Mononuclear cell (primary cell): ENCODE results near the gene ADCK1. TPM values are rescaled to one million over a fixed set of nuclear protein-coding genes. Genes with fewer than 3 reads are reported as not detected.
"Not testable (repeated sequence)": the region's sequence is repeated elsewhere in the genome, so short reads cannot be mapped to it uniquely, and the experiment has no call there.

Experiments used
- H3K27me3 ChIP-seq: 2 replicates; pipeline ENCODE4 v1.6.0; 2011; ENCODE audit warnings: low read length, control low read depth; ENCODE audit not compliant: insufficient read depth
- H3K4me1 ChIP-seq: 2 replicates; pipeline ENCODE4 v1.5.1; 2011; ENCODE audit warnings: mild to moderate bottlenecking, low read length, control low read depth; ENCODE audit not compliant: insufficient read depth
- H3K4me3 ChIP-seq: 2 replicates; pipeline ENCODE4 v1.5.1; 2011; ENCODE audit warnings: mild to moderate bottlenecking, low read length, moderate library complexity
- H3K9me3 ChIP-seq: 2 replicates; pipeline ENCODE4 v1.5.1; 2011; ENCODE audit warnings: low read depth, mild to moderate bottlenecking, control low read depth, low read length
- total RNA-seq: library from RNA; depleted of rRNA; stranded (reverse); fragments of >200 nt; gene quantifications from one replicate; pipeline ENCODE4 v1.2.3, GENCODE V29; 2012

Gene ADCK1
- total RNA-seq, 1 donor = 1.4 TPM

- Histone ChIP-seq H3K4me1 (peaks cover 1% of the 10 kb centered on the region), H3K27me3 (no peaks in the 10 kb centered on the region), H3K9me3 (no peaks in the 10 kb centered on the region), H3K4me3 (no peak overlapping the region)
Observed at GRCh38 chr14:77794357-77794756, 5.6 kb upstream of the ADCK1 start.

DNA sequence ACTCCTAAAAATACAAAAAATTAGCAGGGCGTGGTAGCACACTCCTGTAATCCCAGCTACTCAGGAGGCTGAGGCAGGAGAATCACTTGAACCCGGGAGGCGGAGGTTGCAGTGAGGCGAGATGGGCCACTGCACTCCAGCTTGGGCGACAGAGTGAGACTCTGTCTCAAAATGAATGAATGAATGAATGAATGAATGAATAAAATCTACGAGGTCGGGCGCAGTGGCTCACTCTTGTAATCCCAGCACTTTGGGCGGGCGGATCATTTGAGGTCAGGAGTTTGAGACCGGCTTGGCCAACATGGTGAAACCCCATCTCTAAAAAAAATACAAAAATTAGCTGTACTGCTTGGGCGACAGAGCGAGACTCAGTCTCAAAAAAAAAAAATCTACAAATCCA, 453 bp upstream of the ADCK1 start:
- H3K9me3 ChIP-seq, H3K27me3 ChIP-seq: not testable (repeated sequence)
- Histone ChIP-seq H3K4me1 (peaks cover 15% of the 10 kb centered on the region), H3K4me3 (peak overlapping the region; percentile 82)

GRCh38 chr14:77800814-77801213, 905 bp downstream of the ADCK1 start:
- no peak overlapping the region for H3K4me3 ChIP-seq
- no peaks in the 10 kb centered on the region for H3K9me3 ChIP-seq
- peaks cover 15% of the 10 kb centered on the region for H3K4me1 ChIP-seq
- no peaks in the 10 kb centered on the region for H3K27me3 ChIP-seq

DNA sequence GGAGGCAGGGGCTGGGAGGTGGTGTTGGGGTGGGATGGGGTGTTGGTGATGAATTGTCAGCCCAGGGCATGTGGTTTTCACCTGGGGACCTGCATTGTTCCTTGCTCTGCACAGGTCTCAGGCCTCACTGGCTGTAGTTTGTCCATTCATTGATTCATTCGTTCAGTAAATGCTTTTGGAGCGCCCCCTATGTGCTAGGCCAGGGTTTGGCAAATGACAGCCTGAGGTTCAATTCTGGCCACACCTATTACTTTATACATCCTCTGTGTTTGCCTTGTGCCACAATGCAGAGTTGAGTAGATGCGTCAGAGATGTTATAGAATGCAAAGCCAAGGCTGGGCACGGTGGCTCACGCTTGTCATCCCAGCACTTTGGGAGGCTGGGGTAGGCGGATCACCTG, 4.7 kb downstream of the ADCK1 start:
- Histone ChIP-seq H3K4me1 (peaks cover 11% of the 10 kb centered on the region), H3K4me3 (no peak overlapping the region), H3K27me3 (no peaks in the 10 kb centered on the region), H3K9me3 (no peaks in the 10 kb centered on the region)

DNA sequence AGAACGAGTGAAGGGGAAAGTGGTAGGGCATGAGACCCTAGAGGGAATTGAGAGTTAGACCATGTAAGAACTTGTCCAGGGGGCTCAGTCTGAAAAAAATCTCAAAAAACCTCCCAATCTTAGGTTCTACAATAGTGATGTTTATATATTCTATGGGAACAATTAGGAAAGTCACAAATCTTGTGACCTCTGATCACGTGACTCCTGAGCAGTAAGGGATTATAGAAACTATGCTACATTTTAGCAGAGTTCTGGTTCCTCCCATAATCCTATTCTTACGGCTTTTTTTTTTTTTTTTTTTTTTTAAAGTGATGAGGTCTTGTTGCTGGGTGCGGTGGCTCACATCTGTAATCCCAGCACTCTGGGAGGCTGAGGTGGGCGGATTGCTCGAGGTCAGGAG, 5.8 kb downstream of the ADCK1 start:
- H3K27me3 ChIP-seq = no peaks in the 10 kb centered on the region
- H3K4me1 ChIP-seq = peaks cover 4% of the 10 kb centered on the region
- H3K9me3 ChIP-seq = no peaks in the 10 kb centered on the region
- no peak overlapping the region for H3K4me3 ChIP-seq

- Histone ChIP-seq H3K4me1 (no peaks in the 10 kb centered on the region), H3K9me3 (no peaks in the 10 kb centered on the region), H3K4me3 (no peak overlapping the region), H3K27me3 (no peaks in the 10 kb centered on the region)
Observed at GRCh38 chr14:77808250-77808649, 8.3 kb downstream of the ADCK1 start.

DNA sequence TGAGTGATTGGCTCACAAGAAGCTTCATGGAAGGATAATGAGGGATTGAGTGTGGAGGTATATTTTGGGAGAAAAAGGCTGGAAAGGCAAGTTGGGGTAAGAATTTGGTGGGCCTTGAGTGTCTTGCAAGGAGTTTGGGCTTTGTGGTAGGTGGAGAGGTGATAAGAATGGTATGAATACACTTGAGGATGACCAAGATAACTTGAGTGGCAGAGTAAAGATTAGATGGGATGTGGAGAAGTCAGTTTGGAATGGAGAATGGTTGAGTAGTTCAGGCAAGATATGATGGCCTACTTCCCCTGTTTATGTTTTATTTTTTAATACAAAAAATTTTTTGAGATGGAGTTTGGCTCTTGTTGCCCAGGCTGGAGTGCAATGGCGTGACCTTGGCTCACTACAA, 9.1 kb downstream of the ADCK1 start:
- Histone ChIP-seq H3K4me3 (no peak overlapping the region), H3K4me1 (no peaks in the 10 kb centered on the region), H3K27me3 (no peaks in the 10 kb centered on the region), H3K9me3 (no peaks in the 10 kb centered on the region)

DNA sequence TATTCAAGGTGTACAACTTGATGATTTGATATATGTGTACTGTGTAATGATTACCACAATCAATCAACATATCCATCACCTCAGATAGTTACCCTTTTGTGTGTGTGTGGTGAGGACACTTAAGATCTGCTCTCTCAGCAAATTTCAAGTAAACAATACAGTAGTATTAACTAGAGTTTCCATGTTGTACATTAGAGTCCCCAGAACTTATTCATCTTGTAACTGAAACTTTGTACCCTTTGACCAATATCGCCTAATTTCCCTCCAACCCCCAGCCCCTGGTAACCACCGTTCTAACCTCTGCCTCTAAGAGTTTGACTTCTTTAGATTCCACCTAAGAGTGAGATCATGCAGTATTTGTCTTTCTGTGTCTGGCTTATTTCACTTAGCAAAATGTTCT, 12.1 kb downstream of the ADCK1 start:
- Histone ChIP-seq H3K4me3 (no peak overlapping the region), H3K4me1 (no peaks in the 10 kb centered on the region)

DNA sequence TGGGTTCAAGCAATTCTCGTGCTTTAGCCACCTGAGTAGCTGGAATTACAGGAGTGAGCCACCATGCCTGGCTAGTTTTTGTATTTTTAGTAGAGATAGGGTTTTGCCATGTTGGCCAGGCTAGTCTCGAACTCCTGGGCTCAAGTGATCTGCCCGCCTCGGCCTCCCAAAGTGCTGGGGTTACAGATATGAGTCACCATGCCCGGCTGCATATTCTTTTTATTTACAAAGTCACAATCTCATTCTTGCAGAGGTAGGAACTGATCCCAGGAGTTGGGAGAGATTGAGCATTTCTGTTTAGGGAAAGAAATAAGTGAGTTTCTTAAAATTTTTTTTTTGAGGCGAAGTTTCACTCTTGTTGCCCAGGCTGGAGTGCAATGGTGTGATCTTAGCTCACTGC, 12.8 kb downstream of the ADCK1 start:
- not testable (repeated sequence) for H3K4me3 ChIP-seq, H3K27me3 ChIP-seq, H3K4me1 ChIP-seq, H3K9me3 ChIP-seq

More for the DNA sequence above, 12.1 kb downstream of the ADCK1 start:
- no peaks in the 10 kb centered on the region for H3K27me3 ChIP-seq
- no peaks in the 10 kb centered on the region for H3K9me3 ChIP-seq

DNA sequence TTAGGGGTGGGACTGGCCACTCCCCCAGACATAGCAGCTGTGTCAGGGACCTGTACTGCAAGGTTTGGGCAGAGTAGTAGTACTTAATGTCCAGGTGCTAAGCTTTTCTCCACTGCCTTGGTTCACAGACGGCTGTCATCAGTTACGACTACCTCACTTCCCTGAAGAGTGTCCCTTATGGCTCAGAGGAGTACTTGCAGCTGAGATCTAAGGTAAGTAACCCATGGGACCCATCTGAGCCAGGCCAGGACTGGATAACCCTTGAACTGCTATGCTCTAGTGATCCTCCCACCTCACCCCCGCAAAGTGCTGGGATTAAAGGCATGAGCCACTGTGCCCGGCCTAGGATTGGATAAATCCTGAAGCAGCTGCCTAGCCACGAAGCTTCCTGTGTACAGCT, 22.4 kb downstream of the ADCK1 start:
- no peaks in the 10 kb centered on the region for H3K9me3 ChIP-seq
- no peak overlapping the region for H3K4me3 ChIP-seq
- H3K4me1 ChIP-seq = no peaks in the 10 kb centered on the region
- no peaks in the 10 kb centered on the region for H3K27me3 ChIP-seq

GRCh38 chr14:77822741-77823140, 22.8 kb downstream of the ADCK1 start:
- Histone ChIP-seq H3K27me3 (no peaks in the 10 kb centered on the region), H3K4me1 (no peaks in the 10 kb centered on the region), H3K4me3 (no peak overlapping the region), H3K9me3 (no peaks in the 10 kb centered on the region)

DNA sequence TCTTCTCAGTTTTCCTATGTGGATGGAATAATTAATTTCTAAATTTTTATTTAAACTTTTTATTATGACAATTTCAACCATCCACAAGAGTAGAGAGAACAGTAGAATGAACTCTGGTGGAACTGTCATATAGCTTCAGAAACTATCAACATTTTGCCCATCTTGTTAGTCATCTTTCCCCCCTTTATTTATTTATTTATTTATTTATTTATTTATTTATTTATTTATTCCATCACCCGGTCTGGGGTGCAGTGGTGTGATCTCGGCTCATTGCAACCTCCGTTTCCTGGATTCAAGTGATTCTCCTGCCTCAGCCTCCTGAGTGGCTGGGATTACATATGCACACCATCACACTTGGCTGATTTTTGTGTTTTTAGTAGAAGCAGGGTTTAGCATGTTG, 23.5 kb downstream of the ADCK1 start:
- Histone ChIP-seq H3K9me3 (no peaks in the 10 kb centered on the region), H3K4me1 (no peaks in the 10 kb centered on the region), H3K27me3 (no peaks in the 10 kb centered on the region), H3K4me3 (no peak overlapping the region)

- Histone ChIP-seq H3K9me3 (no peaks in the 10 kb centered on the region), H3K4me3 (no peak overlapping the region)
Observed at GRCh38 chr14:77825895-77826519, 26.1 kb downstream of the ADCK1 start.

DNA sequence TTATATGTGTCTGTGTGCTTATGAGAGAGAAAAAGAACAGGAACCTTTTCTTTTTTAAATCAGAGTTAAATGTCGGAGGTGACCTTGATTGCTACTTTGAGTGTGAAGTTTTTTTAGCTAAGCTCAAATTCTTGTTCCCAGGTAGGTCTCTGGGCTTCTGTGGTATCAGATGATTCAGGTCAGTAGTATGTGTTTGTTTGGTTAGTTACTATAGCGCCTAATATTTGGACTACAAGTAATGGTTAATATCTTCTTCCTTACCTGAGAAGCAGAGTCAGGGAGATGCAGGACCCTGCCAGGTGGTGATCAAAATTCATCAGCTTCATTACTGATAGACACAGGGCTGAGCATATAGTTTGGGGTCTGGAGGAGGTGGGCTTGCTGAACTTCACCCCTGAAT, 30.8 kb downstream of the ADCK1 start:
- no peaks in the 10 kb centered on the region for H3K9me3 ChIP-seq
- H3K27me3 ChIP-seq = no peaks in the 10 kb centered on the region
- H3K4me3 ChIP-seq = no peak overlapping the region
- H3K4me1 ChIP-seq = no peaks in the 10 kb centered on the region

More at GRCh38 chr14:77825895-77826519, 26.1 kb downstream of the ADCK1 start:
- Histone ChIP-seq H3K27me3 (no peaks in the 10 kb centered on the region), H3K4me1 (no peaks in the 10 kb centered on the region)

DNA sequence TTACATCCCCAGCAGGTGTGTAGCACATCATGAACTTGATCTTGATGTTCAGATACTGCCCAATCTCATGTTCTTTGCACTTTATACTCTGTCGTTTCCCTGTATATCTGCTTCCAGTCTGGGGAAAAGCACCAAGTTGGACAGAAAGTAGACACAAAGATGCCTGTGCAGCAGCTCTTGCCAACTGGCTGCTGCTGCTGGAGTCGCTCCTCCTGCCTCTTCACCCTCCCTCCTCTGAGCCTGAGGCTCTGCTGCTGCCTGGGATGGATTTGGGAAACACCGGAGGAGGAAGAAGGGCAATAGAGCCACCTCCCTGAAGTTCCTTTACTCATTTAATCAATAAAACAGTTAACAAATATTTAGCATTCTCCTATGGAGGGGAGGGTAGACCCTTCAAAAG, 32.4 kb downstream of the ADCK1 start:
- H3K4me1 ChIP-seq = no peaks in the 10 kb centered on the region
- H3K27me3 ChIP-seq = no peaks in the 10 kb centered on the region
- no peaks in the 10 kb centered on the region for H3K9me3 ChIP-seq
- no peak overlapping the region for H3K4me3 ChIP-seq

DNA sequence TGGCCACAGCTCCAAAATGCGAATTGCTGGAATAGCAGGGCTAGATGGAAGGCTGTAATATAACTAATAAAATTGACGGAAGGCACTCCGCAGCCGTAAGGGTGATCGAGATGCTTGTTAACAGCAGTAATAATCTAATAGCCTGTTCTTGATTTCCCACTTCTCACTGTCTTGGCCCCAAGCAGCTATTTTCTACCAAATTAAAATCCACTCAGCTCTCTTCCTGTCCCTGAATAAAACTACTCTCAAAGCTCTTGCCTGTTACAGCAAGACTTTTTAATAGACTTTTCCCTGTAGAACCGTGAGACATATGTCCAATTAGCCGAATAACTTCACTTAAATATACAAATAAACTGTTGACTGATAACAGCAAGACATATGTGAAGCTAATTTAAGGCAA, 38.0 kb downstream of the ADCK1 start:
- Histone ChIP-seq H3K9me3 (no peaks in the 10 kb centered on the region), H3K27me3 (no peaks in the 10 kb centered on the region), H3K4me3 (no peak overlapping the region)

More for the DNA sequence above, 38.0 kb downstream of the ADCK1 start:
- no peaks in the 10 kb centered on the region for H3K4me1 ChIP-seq
